Neural crest cell (in vitro differentiated cells): ENCODE data around the gene RNF123. TPM values are rescaled to one million over a fixed set of nuclear protein-coding genes. Genes with fewer than 3 reads are reported as not detected.

ENCODE experiments used
- DNase-seq: peaks from one replicate; pipeline ENCODE4 v3.0.0; 2021; ENCODE audit warnings: low read depth, mixed read lengths, low spot score
- H3K27ac Mint-ChIP-seq: one replicate; pipeline ENCODE4 v1.8.0; 2021; ENCODE audit warnings: mild to moderate bottlenecking, mixed read lengths; ENCODE audit not compliant: unreplicated experiment
- H3K27me3 Mint-ChIP-seq: 2 replicates; pipeline ENCODE4 v1.8.0; 2021; ENCODE audit warnings: low read depth, mild to moderate bottlenecking, mixed read lengths
- H3K36me3 Mint-ChIP-seq: 2 replicates; pipeline ENCODE4 v1.8.0; 2021; ENCODE audit warnings: low read depth, mild to moderate bottlenecking, mixed read lengths
- H3K4me1 Mint-ChIP-seq: 2 replicates; pipeline ENCODE4 v1.8.0; 2021; ENCODE audit warnings: mixed read lengths
- H3K4me3 Mint-ChIP-seq: one replicate; pipeline ENCODE4 v1.8.0; 2021; ENCODE audit warnings: mild to moderate bottlenecking, mixed read lengths
- H3K9me3 Mint-ChIP-seq: 2 replicates; pipeline ENCODE4 v1.8.0; 2021; ENCODE audit warnings: mixed read lengths
- total RNA-seq: library from RNA; stranded (reverse); gene quantifications from 2 replicates; pipeline ENCODE4 v1.2.1, GENCODE V29; 2021
- TF ChIP-seq, protein P1 (sequence below): fragments of 200-600 bp; sonication (generic); conservative IDR thresholded peaks from 2 replicates; pipeline ENCODE4 v1.5.0; 2021; ENCODE audit warnings: antibody characterized with exemption, mild to moderate bottlenecking

RNF123 gene
- total RNA-seq, 1 donor from 2014 or later, result 42.4 TPM

DNA sequence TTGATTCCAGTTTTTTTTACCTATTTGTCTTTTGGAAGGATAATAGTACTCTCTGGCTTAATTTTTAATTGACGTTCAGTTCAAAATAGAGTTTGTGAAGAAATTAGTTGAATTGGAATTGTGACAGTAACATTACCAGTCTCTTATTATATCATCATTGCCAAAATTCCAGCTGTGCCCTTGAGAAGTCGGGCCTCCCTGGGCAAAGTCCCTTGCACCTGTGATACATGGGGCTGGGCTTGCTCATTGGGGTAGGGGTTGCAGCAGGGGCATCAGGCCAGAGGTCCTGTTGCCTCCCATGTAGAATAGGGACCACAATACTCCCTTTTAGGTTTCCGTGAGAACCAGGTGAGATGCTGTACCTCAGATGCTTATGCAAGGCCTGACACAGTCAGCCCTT, 43.1 kb upstream of the RNF123 start:
- H3K27me3 Mint-ChIP-seq, result no peaks in the 10 kb centered on the region
- no peak overlapping the region for H3K27ac Mint-ChIP-seq
- peaks cover 6% of the 10 kb centered on the region for H3K4me1 Mint-ChIP-seq
- no peak for DNase-seq
- H3K36me3 Mint-ChIP-seq, result no peaks in the 10 kb centered on the region
- TF ChIP-seq, protein P1, sequence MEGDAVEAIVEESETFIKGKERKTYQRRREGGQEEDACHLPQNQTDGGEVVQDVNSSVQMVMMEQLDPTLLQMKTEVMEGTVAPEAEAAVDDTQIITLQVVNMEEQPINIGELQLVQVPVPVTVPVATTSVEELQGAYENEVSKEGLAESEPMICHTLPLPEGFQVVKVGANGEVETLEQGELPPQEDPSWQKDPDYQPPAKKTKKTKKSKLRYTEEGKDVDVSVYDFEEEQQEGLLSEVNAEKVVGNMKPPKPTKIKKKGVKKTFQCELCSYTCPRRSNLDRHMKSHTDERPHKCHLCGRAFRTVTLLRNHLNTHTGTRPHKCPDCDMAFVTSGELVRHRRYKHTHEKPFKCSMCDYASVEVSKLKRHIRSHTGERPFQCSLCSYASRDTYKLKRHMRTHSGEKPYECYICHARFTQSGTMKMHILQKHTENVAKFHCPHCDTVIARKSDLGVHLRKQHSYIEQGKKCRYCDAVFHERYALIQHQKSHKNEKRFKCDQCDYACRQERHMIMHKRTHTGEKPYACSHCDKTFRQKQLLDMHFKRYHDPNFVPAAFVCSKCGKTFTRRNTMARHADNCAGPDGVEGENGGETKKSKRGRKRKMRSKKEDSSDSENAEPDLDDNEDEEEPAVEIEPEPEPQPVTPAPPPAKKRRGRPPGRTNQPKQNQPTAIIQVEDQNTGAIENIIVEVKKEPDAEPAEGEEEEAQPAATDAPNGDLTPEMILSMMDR, result no peak
- H3K4me3 Mint-ChIP-seq, result no peak overlapping the region
- H3K9me3 Mint-ChIP-seq, result no peaks in the 10 kb centered on the region

DNA sequence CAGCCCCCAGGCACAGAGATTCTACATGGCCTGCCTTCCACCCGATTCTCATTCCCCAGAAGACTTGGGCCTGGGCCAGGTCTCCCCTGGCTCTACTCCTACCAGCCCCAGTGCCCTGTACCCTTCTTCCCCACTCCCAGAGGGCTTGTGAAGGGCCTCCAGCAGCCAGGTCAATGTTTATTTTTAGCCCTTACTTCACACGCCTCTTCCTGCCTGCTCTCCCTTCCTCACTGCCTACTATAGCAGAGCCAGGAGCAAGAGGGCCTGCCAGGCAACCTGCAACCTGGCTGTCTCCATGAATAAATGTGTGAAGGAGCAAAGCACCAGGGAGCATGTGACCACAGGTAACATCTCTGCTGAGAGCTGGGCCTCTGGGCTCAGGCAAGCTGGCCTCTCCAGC, 41.6 kb upstream of the RNF123 start:
- Mint-ChIP-seq H3K27me3 (no peaks in the 10 kb centered on the region), H3K4me3 (no peak overlapping the region), H3K9me3 (no peaks in the 10 kb centered on the region), H3K4me1 (peaks cover 6% of the 10 kb centered on the region), H3K27ac (no peak overlapping the region), H3K36me3 (no peaks in the 10 kb centered on the region)
- TF ChIP-seq, protein P1, result no peak
- no peak for DNase-seq

DNA sequence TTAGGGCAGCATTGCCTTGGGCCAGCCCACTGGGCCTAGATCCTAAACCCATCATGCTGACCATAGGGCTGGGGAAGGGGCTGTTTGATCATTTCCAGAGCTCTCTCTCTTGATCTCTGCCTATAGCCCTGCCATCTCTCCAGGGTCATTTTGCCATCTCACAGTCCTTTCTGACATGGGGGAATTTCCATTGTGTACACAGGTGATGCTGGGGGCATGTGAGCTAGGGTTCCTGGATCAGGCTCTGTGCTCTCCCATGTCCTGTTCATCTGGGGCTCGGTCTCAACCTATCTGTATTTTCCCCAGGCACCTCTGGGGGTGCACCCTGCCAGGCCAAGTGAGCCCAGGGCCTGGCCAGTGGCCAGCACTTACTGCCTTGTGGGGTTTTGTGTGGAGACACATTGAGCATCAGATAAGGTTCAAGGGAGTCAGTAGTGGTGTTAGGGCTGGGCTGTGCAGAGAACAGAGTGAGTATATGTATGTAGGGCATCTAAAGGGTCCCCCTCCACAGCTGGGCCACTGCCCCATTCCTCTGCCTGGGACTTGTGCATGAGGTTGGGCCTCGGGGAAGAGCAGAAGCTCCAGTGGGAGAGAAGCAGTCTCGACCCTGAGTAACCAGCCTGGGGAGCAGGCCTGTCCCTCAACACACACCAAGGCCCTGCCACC, 40.9 kb upstream of the RNF123 start:
- Mint-ChIP-seq H3K4me1 (peaks cover 6% of the 10 kb centered on the region), H3K27me3 (no peaks in the 10 kb centered on the region), H3K27ac (no peak overlapping the region), H3K4me3 (no peak overlapping the region), H3K9me3 (no peaks in the 10 kb centered on the region), H3K36me3 (no peaks in the 10 kb centered on the region)
- no peak for DNase-seq
- TF ChIP-seq, protein P1, result no peak

DNA sequence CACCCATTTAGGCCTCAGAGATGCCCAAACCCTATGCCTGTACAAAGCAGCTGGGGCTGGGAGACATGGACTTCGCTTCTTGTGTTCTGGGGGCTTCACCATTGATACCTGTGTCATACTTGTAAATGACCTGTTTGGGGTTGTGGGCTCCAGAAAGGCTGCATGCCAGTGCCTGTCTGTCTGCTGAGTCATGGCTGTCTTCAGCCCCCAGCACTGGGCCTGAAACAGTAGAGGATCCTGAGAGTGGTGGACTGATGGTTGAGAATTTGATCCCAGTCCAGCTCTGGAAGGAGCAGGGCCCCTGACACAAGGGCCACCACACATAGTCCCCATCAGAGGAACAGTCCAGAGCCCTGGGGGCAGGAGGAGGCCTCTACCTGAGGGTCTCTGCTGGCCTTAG, 39.8 kb upstream of the RNF123 start:
- Mint-ChIP-seq H3K36me3 (no peaks in the 10 kb centered on the region), H3K27ac (no peak overlapping the region), H3K9me3 (no peaks in the 10 kb centered on the region), H3K4me1 (peaks cover 6% of the 10 kb centered on the region), H3K4me3 (no peak overlapping the region), H3K27me3 (no peaks in the 10 kb centered on the region)
- TF ChIP-seq, protein P1, result no peak
- no peak for DNase-seq

DNA sequence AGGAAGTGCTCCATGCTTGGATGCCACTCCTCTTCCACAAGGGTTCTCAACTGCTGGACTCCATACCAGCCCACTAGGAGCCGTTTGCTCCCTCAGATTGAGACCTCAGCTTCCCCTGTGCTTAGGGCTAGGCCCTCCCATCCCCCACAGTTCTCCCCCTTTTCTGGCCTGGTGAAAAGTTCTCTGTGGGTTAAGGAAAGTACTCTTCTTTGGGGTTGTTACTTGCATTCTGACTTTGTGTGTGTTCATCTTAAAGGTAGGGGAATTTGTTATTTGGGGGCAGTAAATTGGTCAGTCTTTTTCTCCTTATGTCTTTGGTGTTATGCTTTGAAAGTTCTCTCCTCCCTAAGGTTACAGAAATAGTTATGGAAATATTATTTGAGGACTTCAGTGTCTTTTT, 39.2 kb upstream of the RNF123 start:
- H3K4me1 Mint-ChIP-seq, result peaks cover 6% of the 10 kb centered on the region
- H3K36me3 Mint-ChIP-seq, result no peaks in the 10 kb centered on the region
- H3K9me3 Mint-ChIP-seq, result no peaks in the 10 kb centered on the region
- H3K27ac Mint-ChIP-seq, result peak overlapping the region; percentile 65
- H3K4me3 Mint-ChIP-seq, result no peak overlapping the region
- DNase-seq, result no peak
- no peaks in the 10 kb centered on the region for H3K27me3 Mint-ChIP-seq
- TF ChIP-seq, protein P1, result no peak
